HCT116 (cell line): ENCODE measurements around the gene ITPR2. TPM values are rescaled to one million over a fixed set of nuclear protein-coding genes. Genes with fewer than 3 reads are reported as not detected.

Experiments used
- ATAC-seq: fragments of 200-7000 bp; cut with Tn5 transposase; 2 replicates; pipeline ENCODE4 v1.9.1; 2020; ENCODE audit warnings: mild to moderate bottlenecking, moderate library complexity
- BruUV-seq: library from RNA; stranded (reverse); fragments of 400-500 nt; replicated peaks from 2 replicates; lab custom pipeline; 2021; lab: Mats Ljungman, UMichigan
- CTCF ChIA-PET: fragments of 300-600 bp; sonication (Branson Sonifier 250); formaldehyde crosslinking; loops from one replicate; lab custom pipeline; 2021; ENCODE audit warnings: antibody characterized with exemption; lab: Charles Lee
- POLR2A ChIA-PET: fragments of 300-600, 350-600 bp; sonication (Branson Sonifier 250); formaldehyde crosslinking; loops from one replicate; lab custom pipeline; 2021; ENCODE audit warnings: antibody characterized with exemption; lab: Charles Lee
- RAD21 ChIA-PET, 2 experiments: fragments of 300-600 bp; sonication (Branson Sonifier 250); formaldehyde crosslinking; loops; one replicate each; lab custom pipeline; 2023; ENCODE audit warnings: low total read pairs in 2 of 2; ENCODE audit not compliant: uncharacterized antibody in 2 of 2, unreplicated experiment in 2 of 2, low non-redundant PET in 1 of 2; lab: Charles Lee
- DNase-seq: peaks from one replicate; pipeline ENCODE4 v3.0.0-alpha.2; 2010; ENCODE audit warnings: low read depth, low spot score
- H2AFZ ChIP-seq: fragments of 200-600 bp; shearing (Covaris generic), sonication (generic); 2 replicates; pipeline ENCODE4 v1.6.1; 2017; ENCODE audit warnings: low read depth, mixed run types, mixed read lengths, antibody characterized with exemption, low read length; ENCODE audit not compliant: poor library complexity, severe bottlenecking
- H3K27ac ChIP-seq: 2 replicates; pipeline ENCODE4 v1.5.1; 2012; ENCODE audit warnings: low read depth, low read length
- H3K27me3 ChIP-seq: fragments of 200-600 bp; sonication (generic); 2 replicates; pipeline ENCODE4 v1.6.1; 2016; ENCODE audit warnings: mixed run types, low read length, mixed read lengths; ENCODE audit not compliant: insufficient read depth
- H3K36me3 ChIP-seq, 2 experiments: fragments of 200-500 bp in 1 of 2; fragments of 200-600 bp in 1 of 2; sonication (Bioruptor generic) in 1 of 2; sonication (generic) in 1 of 2; 2 replicates each; pipeline versions ENCODE4 v1.5.1 to v1.6.1; 2014 to 2016; ENCODE audit warnings: low read length in 2 of 2, inconsistent platforms in 1 of 2, mixed read lengths in 1 of 2, mixed run types in 1 of 2; ENCODE audit not compliant: insufficient read depth in 2 of 2, control insufficient read depth in 1 of 2
- H3K4me1 ChIP-seq, 2 experiments: fragments of 200-600 bp in 1 of 2; sonication (generic) in 1 of 2; 2 replicates each; pipeline versions ENCODE4 v1.5.1 to v1.6.1; 2012 to 2017; ENCODE audit warnings: low read length in 2 of 2, inconsistent platforms in 1 of 2, mild to moderate bottlenecking in 1 of 2, mixed read lengths in 1 of 2, mixed run types in 1 of 2, moderate library complexity in 1 of 2; ENCODE audit not compliant: insufficient read depth in 2 of 2, control insufficient read depth in 1 of 2
- H3K4me2 ChIP-seq: fragments of 200-600 bp; sonication (generic); 2 replicates; pipeline ENCODE4 v1.6.1; 2017; ENCODE audit warnings: mixed run types, low read length, mixed read lengths
- H3K4me3 ChIP-seq, 2 experiments: fragments of 200-600 bp in 1 of 2; sonication (generic) in 1 of 2; replicated peaks in 1 of 2; 2 replicates each; pipeline ENCODE4 v1.5.1; 2011 to 2016; ENCODE audit warnings: low read length in 2 of 2, control low read depth in 1 of 2, low read depth in 1 of 2, mild to moderate bottlenecking in 1 of 2, mixed read lengths in 1 of 2, mixed run types in 1 of 2
- H3K79me2 ChIP-seq: fragments of 200-600 bp; sonication (generic); 2 replicates; pipeline ENCODE4 v1.6.1; 2017; ENCODE audit warnings: mild to moderate bottlenecking, mixed run types, low read length, moderate library complexity, mixed read lengths; ENCODE audit not compliant: insufficient read depth
- H3K9ac ChIP-seq: fragments of 200-600 bp; sonication (generic); 2 replicates; pipeline ENCODE4 v1.6.1; 2016; ENCODE audit warnings: low read length, mixed read lengths
- H3K9me2 ChIP-seq: fragments of 200-600 bp; sonication (generic), shearing (Covaris generic); 2 replicates; pipeline ENCODE4 v1.6.1; 2017; ENCODE audit warnings: mixed run types, mild to moderate bottlenecking, moderate library complexity; ENCODE audit not compliant: insufficient read depth
- H3K9me3 ChIP-seq, 2 experiments: fragments of 200-500 bp in 1 of 2; fragments of 200-600 bp in 1 of 2; sonication (Bioruptor generic) in 1 of 2; sonication (generic) in 1 of 2; 2 replicates each; pipeline ENCODE4 v1.6.1; 2014 to 2017; ENCODE audit warnings: low read length in 2 of 2, mixed read lengths in 2 of 2, inconsistent platforms in 1 of 2, low read depth in 1 of 2, mild to moderate bottlenecking in 1 of 2, mixed run types in 1 of 2, moderate library complexity in 1 of 2; ENCODE audit not compliant: control insufficient read depth in 1 of 2, insufficient read depth in 1 of 2
- H4K20me1 ChIP-seq: fragments of 200-600 bp; sonication (generic), shearing (Covaris generic); 2 replicates; pipeline ENCODE4 v1.6.1; 2017; ENCODE audit warnings: mixed run types, mild to moderate bottlenecking, moderate library complexity; ENCODE audit not compliant: insufficient read depth
- ATF3 ChIP-seq: IDR thresholded peaks from 2 replicates; pipeline ENCODE4 v1.6.1; 2012
- CBX3 ChIP-seq: IDR thresholded peaks from 2 replicates; pipeline ENCODE4 v1.6.1; 2012; ENCODE audit warnings: low read depth
- CTCF ChIP-seq, 3 experiments: fragments of 200-600 bp in 1 of 3; sonication (generic) in 1 of 3; IDR thresholded peaks in 2 of 3; conservative IDR thresholded peaks in 1 of 3; 2 replicates each; pipeline ENCODE4 v1.5.1; 2012 to 2017; ENCODE audit warnings: low read depth in 2 of 3, low read length in 2 of 3, antibody characterized with exemption in 1 of 3, borderline replicate concordance in 1 of 3, control low read depth in 1 of 3, mild to moderate bottlenecking in 1 of 3, mixed read lengths in 1 of 3, mixed run types in 1 of 3, moderate library complexity in 1 of 3; ENCODE audit not compliant: insufficient read depth in 1 of 3
- EGR1 ChIP-seq: IDR thresholded peaks from 2 replicates; pipeline ENCODE4 v1.6.1; 2012; ENCODE audit warnings: low read depth
- ELF1 ChIP-seq: IDR thresholded peaks from 2 replicates; pipeline ENCODE4 v1.6.1; 2012; ENCODE audit warnings: low read depth, borderline replicate concordance
- JUND ChIP-seq: IDR thresholded peaks from 2 replicates; pipeline ENCODE4 v1.6.1; 2012
- MAX ChIP-seq: IDR thresholded peaks from 2 replicates; pipeline ENCODE4 v1.6.1; 2012
- POLR2A ChIP-seq: IDR thresholded peaks from 2 replicates; pipeline ENCODE4 v1.7.0; 2011; ENCODE audit warnings: borderline replicate concordance; ENCODE audit not compliant: insufficient read depth, insufficient read length; ENCODE audit errors: extremely low read depth
- POLR2AphosphoS5 ChIP-seq: IDR thresholded peaks from 2 replicates; pipeline ENCODE4 v1.6.1; 2011; ENCODE audit warnings: mild to moderate bottlenecking, low read depth, low read length, moderate library complexity
- RAD21 ChIP-seq: IDR thresholded peaks from 2 replicates; pipeline ENCODE4 v1.6.1; 2012; ENCODE audit warnings: low read depth, mild to moderate bottlenecking
- REST ChIP-seq: IDR thresholded peaks from 2 replicates; pipeline ENCODE4 v1.6.1; 2012; ENCODE audit warnings: low read depth
- SIN3A ChIP-seq: IDR thresholded peaks from 2 replicates; pipeline ENCODE4 v1.6.1; 2012; ENCODE audit warnings: low read depth
- SP1 ChIP-seq: IDR thresholded peaks from 2 replicates; pipeline ENCODE4 v1.6.1; 2012; ENCODE audit warnings: low read depth
- SRF ChIP-seq: IDR thresholded peaks from 2 replicates; pipeline ENCODE4 v1.6.1; 2012; ENCODE audit warnings: low read depth
- YY1 ChIP-seq: IDR thresholded peaks from 2 replicates; pipeline ENCODE4 v1.6.1; 2011; ENCODE audit warnings: low read length, low read depth, moderate library complexity, mild to moderate bottlenecking; ENCODE audit not compliant: insufficient replicate concordance; ENCODE audit errors: extremely low read depth
- ZBTB33 ChIP-seq: IDR thresholded peaks from 2 replicates; pipeline ENCODE4 v1.6.1; 2011; ENCODE audit warnings: mild to moderate bottlenecking, low read length, moderate library complexity; ENCODE audit not compliant: insufficient replicate concordance; ENCODE audit errors: extremely low read depth
- ZNF274 ChIP-seq: fragments of 200-500 bp; sonication (Bioruptor generic); IDR thresholded peaks from 2 replicates; pipeline ENCODE4 v1.6.1; 2014; ENCODE audit warnings: mild to moderate bottlenecking, low read depth, low read length, inconsistent platforms
- intact Hi-C: fragments of 100-400 bp; cut with micrococcal nuclease; formaldehyde crosslinking; loops from 2 replicates; pipeline ENCODE4 v1.10.0; 2022
- total RNA-seq: library from RNA; stranded (reverse); gene quantifications from one replicate; pipeline ENCODE4 v1.2.1, GENCODE V29; 2021; ENCODE audit not compliant: unreplicated experiment

The ITPR2 gene
- total RNA-seq, 1 experiment from 2014 or later: 6.5 TPM

- TF ChIP-seq CTCF (IDR thresholded peaks at IDR 0.05 in 2 of 3, conservative IDR thresholded peaks at IDR 0.05 in 1 of 3; ENCODE audit: borderline replicate concordance in 1 of 3, insufficient read depth in 1 of 3, low read depth in 2 of 3, low read length in 2 of 3): no peak
- no peak for TF ChIP-seq ATF3
- no peak for TF ChIP-seq RAD21
- TF ChIP-seq ELF1: no peak
- TF ChIP-seq CBX3: no peak
Measured at GRCh38 chr12:26689281-26689841, 143.6 kb downstream of the ITPR2 start (continued).

GRCh38 chr12:26688344-26688904 lies 144.6 kb downstream of the ITPR2 start:
- Histone ChIP-seq H3K27me3 (no peaks in the 10 kb centered on the region), H3K9ac (no peak overlapping the region), H3K27ac (no peak overlapping the region), H3K4me3 (no peak overlapping the region), H2AFZ (no peak overlapping the region), H4K20me1 (no peaks in the 10 kb centered on the region), H3K9me2 (no peaks in the 10 kb centered on the region), H3K4me2 (no peak overlapping the region), H3K4me1 (peaks cover 5 to 23% of the 10 kb centered on the region in 2 experiments), H3K79me2 (no peaks in the 10 kb centered on the region), H3K36me3 (no peaks in the 10 kb centered on the region), H3K9me3 (no peaks in the 10 kb centered on the region; a peak in 1 of 4 replicates)
- ChIA-PET POLR2A (no interaction called here), RAD21 (no interaction called here), CTCF (no interaction called here)
- no TSS peak for BruUV-seq
- ATAC-seq: no peak
- intact Hi-C loops: no loop called here
- no peak for DNase-seq
- TF ChIP-seq REST (no peak), POLR2A (no peak), ZBTB33 (no peak), ATF3 (no peak), RAD21 (no peak), POLR2AphosphoS5 (no peak), MAX (no peak), ZNF274 (no peak), EGR1 (no peak), CBX3 (no peak), YY1 (no peak), SP1 (no peak), SIN3A (no peak), JUND (no peak), SRF (no peak)
